A204.1 (cell line): Measurements from ENCODE around the gene OR51F1.
"Not testable (repeated sequence)": the region's sequence is repeated elsewhere in the genome, so short reads cannot be mapped to it uniquely, and the experiment has no call there.

Experiments used
- FAIRE-seq: peaks from 2 replicates; lab custom pipeline; 2012; peaks lifted over from hg19 to GRCh38; lab: Jason Lieb, UNC

The OR51F1 gene, protein sequence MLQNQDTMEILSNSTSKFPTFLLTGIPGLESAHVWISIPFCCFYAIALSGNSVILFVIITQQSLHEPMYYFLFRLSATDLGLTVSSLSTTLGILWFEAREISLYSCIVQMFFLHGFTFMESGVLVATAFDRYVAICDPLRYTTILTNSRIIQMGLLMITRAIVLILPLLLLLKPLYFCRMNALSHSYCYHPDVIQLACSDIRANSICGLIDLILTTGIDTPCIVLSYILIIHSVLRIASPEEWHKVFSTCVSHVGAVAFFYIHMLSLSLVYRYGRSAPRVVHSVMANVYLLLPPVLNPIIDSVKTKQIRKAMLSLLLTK

DNA sequence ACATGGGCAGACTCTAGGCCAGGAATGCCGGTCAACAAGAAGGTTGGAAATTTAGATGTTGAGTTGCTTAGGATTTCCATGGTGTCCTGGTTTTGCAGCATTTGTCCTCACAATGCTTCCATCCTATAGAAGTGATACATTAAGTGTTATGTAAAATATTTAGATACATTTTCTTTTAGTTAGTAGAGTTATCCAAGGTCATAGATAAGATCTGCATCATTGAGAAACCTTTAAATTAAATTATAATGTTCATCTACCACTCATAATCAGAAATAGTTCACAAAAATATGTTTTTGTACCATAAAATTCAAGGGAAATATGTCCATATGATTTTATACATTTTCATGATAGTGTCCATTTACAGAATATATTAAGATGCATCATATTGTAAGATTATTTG lies at the start of gene OR51F1:
OR51F1 (minus strand) TSS at position 101 of the 400 bp plus-strand sequence; CDS start at position 101, 0 bp downstream.
- peak; percentile 19 for FAIRE-seq

DNA sequence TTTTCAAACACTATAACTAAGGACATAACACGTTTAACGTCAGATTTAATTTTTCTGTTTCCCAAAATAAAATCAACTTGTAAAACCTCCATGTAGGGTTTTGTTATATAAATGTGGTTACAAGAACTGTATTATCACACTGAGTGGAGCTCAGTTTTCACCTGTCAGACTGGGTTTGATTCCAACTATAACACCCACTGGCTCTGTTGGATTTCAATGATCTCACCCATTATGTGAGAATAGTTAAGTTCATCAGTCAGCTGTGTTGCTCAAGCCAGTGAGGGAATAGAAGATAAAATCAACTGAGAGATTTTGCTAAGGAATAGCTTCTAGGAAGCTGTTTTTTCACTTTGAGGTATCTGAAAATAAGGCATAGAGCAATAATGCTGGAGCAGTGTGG lies 39.5 kb upstream of the OR51F1 start:
- FAIRE-seq, result no peak

DNA sequence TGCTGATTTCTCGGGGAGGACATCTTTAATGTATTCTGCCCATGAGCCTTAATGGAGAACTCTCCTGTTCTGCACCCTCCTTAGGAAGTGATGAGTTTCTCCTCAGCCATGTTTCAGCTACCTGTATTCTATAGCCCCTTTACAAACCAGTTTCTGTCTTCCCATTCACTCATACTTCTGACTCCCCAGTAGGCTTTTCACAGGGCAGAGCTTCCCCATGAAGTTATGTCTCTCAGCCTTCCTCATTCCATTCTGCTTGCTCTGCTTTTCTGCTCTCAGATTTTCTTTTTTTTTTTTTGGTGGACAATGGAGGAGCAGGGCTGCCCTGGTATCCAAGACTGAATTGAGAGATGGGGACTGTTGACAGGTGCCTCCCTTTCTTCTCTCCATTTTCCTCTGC lies 38.7 kb upstream of the OR51F1 start:
- FAIRE-seq, result no peak

DNA sequence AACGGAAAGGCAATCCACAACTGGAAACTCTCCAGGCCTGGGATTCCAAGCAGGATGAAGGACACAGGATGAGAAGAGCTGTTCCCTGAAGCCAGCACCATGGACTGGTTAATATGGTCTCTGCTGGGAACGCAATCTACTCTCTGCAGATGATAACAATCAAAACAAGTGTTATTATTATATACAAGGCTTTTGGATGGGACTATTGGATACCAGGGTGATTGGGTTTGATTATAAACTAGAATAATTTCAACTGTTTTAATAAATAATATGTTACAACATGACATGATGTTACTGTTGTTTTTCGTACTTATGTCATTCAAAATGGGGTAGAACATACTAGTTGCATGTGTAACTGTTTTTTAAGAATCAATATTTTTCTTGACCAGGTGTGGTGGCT lies 34.5 kb upstream of the OR51F1 start, which contains the start of gene OR52R1:
OR52R1 (minus strand) TSS at position 101 of the 400 bp plus-strand sequence; CDS start at position 101, 0 bp downstream.
- no peak for FAIRE-seq

DNA sequence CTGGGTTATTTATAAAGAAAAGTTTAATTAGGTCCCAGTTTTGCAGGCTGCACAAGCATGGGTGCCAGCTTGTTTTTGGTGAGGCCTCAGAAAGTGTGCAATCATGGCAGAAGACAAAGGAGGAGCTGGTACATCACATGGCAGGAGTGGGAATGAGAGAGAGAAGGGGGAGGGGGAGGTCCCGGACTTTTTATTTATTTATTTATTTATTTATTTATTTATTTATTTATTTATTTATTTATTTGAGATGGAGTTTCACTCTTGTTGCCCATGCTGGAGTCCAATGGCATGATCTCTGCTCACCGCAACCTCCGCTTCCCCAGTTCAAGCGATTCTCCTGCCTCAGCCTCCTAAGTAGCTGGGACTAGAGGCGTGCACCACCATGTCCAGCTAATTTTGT lies 31.6 kb upstream of the OR51F1 start:
- FAIRE-seq, result not testable (repeated sequence)

GRCh38 chr11:4798427-4799183 lies 28.9 kb upstream of the OR51F1 start:
- no peak for FAIRE-seq

- no peak for FAIRE-seq
These were observed 27.5 kb upstream of the OR51F1 start for GRCh38 chr11:4797206-4797605.

- no peak for FAIRE-seq
These were observed 12.7 kb upstream of the OR51F1 start for GRCh38 chr11:4782454-4782853.

DNA sequence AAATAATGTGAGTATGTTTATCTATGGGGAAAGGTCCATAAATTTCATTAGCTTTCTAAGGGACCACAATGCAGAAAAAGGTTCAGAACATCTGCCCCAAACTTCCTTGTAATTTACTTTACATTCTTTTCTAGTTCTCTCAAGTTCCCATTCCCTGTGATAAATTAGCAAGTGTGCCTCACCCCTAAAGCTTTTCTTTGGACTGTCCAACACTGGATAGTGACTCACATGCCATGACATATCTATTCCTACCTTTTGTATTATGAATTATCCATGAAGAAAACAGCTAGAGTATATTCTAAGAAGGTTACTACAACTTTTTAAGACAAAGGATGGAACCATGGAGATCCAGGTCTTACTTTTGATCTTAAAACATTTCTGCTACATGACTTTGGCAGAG lies 1.6 kb downstream of the OR51F1 start:
- no peak for FAIRE-seq

GRCh38 chr11:4766420-4767043 lies 3.2 kb downstream of the OR51F1 start:
- FAIRE-seq, result no peak

DNA sequence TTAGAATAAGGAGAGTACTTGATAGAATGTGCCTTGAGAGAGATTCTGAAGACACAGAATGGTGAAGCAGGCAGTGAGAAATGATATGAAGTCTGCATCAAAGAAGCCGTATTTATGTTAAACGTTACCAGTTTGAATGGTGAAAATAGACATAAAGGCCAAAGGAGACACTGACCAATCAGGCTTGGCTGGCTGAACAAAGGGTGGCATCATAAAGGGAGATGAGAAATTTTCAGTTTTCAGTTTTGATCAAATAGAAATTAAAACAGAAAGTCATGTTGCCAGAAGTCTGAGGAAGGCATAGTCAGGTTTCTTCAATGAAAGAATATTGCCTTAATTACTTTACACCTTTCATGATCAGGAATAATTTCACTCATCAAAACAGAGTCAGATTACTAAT lies 6.6 kb downstream of the OR51F1 start:
- no peak for FAIRE-seq

- FAIRE-seq, result no peak
These were observed 18.5 kb downstream of the OR51F1 start for GRCh38 chr11:4751201-4751600.

- no peak for FAIRE-seq
These were observed 21.3 kb downstream of the OR51F1 start for GRCh38 chr11:4748438-4748837.

- no peak for FAIRE-seq
These were observed 29.0 kb downstream of the OR51F1 start for GRCh38 chr11:4740735-4741134.

- FAIRE-seq, result no peak
These were observed 42.6 kb downstream of the OR51F1 start for GRCh38 chr11:4727171-4727570.

DNA sequence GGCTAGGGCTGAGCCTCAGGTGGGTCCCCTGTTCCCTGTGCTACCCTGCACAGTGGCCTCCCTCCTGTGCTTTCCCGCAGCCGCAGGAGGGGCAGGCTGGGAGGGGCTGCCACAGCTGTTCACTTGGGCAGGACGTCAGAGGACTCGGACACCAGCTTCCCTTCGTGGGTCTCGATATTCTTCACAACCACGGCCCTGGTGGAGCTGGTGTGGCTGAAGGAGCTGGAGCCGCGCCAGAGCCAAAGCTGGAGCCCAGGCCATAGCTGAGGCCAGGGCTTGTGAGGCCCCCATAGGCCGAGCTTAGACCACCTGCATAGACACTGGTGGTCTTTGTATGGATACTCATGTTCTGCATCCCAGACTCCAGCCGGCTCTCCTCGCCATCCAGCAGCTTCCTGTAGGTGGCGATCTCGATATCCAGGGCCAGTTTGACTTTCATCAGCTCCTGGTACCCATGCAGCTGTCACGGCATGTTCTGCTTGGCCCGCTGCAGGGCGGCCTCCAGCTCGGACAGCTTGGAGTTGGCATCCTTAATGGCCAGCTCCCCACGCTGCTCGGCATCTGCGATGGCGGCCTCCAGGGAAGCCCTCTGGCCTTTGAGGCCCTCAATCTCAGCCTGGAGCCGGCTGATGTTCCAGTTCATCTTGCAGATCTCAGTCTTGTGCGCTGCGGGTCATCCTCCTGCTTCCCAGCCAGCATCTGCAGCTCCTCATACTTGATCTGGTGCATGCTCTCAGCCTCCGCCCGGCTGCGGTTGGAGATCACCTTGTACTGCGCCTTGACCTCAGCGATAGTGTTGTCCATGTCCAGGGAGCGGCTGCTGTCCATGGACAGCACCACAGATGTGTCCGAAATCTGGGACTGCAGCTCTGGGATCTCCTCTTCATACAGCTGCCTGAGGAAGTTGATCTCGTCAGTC lies 46.9 kb downstream of the OR51F1 start:
- FAIRE-seq, result not testable (repeated sequence)
